Smooth muscle cell of the pulmonary artery (primary cell): ENCODE data around the gene ABITRAM. TPM values are rescaled to one million over a fixed set of nuclear protein-coding genes. Genes with fewer than 3 reads are reported as not detected.

ENCODE experiments used
- total RNA-seq: library from RNA; depleted of rRNA; stranded (reverse); fragments of >200 nt; gene quantifications from 2 replicates; pipeline ENCODE4 v1.2.3, GENCODE V29; 2014

ABITRAM gene
- total RNA-seq = 5.2 and 6.4 TPM in 2 replicates

GRCh38 chr9:108934323-108934893, at the start of gene ABITRAM:
Gene ABITRAM, plus strand, starts transcription at chr9:108934400. Its CDS starts 87 bp downstream, at chr9:108934487.

GRCh38 chr9:108933718-108934322, 380 bp upstream of the ABITRAM start, which contains the start of gene ELP1:
Gene ELP1, minus strand, starts transcription at chr9:108934124. Its CDS starts 2,978 bp downstream, at chr9:108931146.

Other genes starting within 250 kb of the ABITRAM start
- gene ACTL7B, start 78.4 kb upstream of the ABITRAM start, total RNA-seq = 0.07 TPM in 1 of 2 replicates, not detected in the other
- not detected in 2 replicates for gene ACTL7A, start 72.1 kb upstream of the ABITRAM start, total RNA-seq
- gene ELP1, start 276 bp upstream of the ABITRAM start, total RNA-seq = 47.6 and 49.8 TPM in 2 replicates
- 35.9 and 51.8 TPM in 2 replicates for gene CTNNAL1, start 79.1 kb downstream of the ABITRAM start, total RNA-seq
- 83.8 and 89.7 TPM in 2 replicates for gene TMEM245, start 185.5 kb downstream of the ABITRAM start, total RNA-seq
- 0.07 and 0.10 TPM in 2 replicates for gene FRRS1L, start 232.8 kb downstream of the ABITRAM start, total RNA-seq